ENCODE data around the gene ZFYVE26.
"Not testable (repeated sequence)": the region's sequence is repeated elsewhere in the genome, so short reads cannot be mapped to it uniquely, and the experiment has no call there.

ZFYVE26 gene

DNA sequence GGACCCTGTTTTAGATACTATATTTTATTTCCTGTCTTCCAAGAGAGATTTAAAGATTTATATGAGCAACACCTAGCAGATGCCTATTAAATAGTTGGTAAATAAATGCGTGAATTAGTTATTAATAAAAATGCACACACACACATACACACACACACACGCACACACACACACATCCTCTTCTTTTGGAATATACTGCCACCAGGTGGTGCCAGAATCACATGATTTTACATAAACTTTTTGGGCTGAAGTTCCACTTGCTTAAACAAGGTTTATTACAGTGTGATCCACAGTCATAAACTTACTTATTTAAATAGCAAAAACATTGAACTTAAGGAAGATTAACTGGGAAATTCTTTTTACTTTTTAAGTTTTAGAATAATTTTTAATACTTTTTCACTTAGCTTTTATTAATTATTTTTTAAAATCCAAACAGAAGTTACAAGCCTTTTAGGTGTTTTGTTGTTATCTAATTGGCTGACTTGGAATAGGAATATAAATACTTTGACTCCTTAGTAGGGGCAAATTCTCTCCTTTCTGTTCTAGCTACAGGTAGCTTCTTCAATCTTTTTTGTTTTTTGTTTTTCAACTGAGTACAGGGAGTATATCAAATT lies 20.7 kb upstream of the ZFYVE26 start:
- no peaks in the 10 kb centered on the region for H3K9me3 ChIP-seq (ENCODE audit: control insufficient read depth, low read length)
- no peak overlapping the region for H3K4me3 ChIP-seq (ENCODE audit: low read length)
- no peak overlapping the region for H3K9ac ChIP-seq (ENCODE audit: low read length)
- no peaks in the 10 kb centered on the region for H3K27me3 ChIP-seq (replicated peaks; ENCODE audit: control insufficient read depth, insufficient read depth, low read length)
- peak; percentile 87 for DNase-seq (ENCODE audit: low read depth)
- H3K4me1 ChIP-seq (ENCODE audit: control insufficient read depth, insufficient read depth, low read length) = no peaks in the 10 kb centered on the region
- H3K36me3 ChIP-seq (ENCODE audit: control insufficient read depth, insufficient read depth, low read length, severe bottlenecking) = no peaks in the 10 kb centered on the region

DNA sequence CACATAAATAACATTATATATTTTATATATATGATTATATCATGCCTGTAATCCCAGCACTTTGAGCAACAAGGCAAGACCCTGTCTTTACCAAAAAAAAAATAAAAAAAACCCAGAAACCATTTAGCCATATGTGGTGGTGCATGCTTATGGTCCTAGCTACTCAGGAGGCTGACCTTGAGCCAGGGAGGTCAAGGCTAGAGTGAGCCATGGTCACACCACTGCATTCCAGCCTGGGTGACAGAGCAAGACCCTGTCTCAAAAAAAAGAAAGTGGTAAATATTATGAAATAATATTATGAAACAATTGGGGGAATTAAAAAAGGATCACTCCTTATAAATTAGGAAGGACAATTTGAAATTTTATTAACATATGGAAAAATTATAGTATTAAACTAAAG lies 19.2 kb upstream of the ZFYVE26 start:
- no peak for DNase-seq (ENCODE audit: low read depth)
- Histone ChIP-seq H3K36me3 (ENCODE audit: control insufficient read depth, insufficient read depth, low read length, severe bottlenecking) (no peaks in the 10 kb centered on the region), H3K9me3 (ENCODE audit: control insufficient read depth, low read length) (no peaks in the 10 kb centered on the region), H3K4me3 (ENCODE audit: low read length) (no peak overlapping the region), H3K9ac (ENCODE audit: low read length) (no peak overlapping the region), H3K4me1 (ENCODE audit: control insufficient read depth, insufficient read depth, low read length) (no peaks in the 10 kb centered on the region), H3K27me3 (replicated peaks; ENCODE audit: control insufficient read depth, insufficient read depth, low read length) (no peaks in the 10 kb centered on the region)

DNA sequence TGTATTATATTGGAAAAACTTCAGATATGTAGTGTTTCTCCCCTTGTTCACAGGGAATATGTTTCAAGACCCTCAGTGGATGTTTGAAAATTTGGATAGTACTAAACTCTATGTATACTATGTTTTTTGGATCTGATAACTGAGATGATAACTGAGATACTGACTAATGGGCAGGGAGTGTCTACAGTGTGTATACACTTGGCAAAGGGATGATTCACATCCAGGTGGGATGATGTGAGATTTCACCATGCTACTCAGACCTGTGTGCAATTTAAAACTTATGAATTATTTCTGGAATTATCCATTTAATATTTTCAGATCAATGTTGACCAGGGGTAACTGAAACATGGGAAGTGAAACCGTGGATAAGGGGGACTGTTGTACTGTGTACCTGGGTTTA lies 17.0 kb upstream of the ZFYVE26 start:
- H3K9me3 ChIP-seq (ENCODE audit: control insufficient read depth, low read length) = no peaks in the 10 kb centered on the region
- DNase-seq (ENCODE audit: low read depth) = no peak
- no peak overlapping the region for H3K4me3 ChIP-seq (ENCODE audit: low read length)
- H3K27me3 ChIP-seq (replicated peaks; ENCODE audit: control insufficient read depth, insufficient read depth, low read length) = no peaks in the 10 kb centered on the region
- no peaks in the 10 kb centered on the region for H3K36me3 ChIP-seq (ENCODE audit: control insufficient read depth, insufficient read depth, low read length, severe bottlenecking)
- H3K9ac ChIP-seq (ENCODE audit: low read length) = no peak overlapping the region
- H3K4me1 ChIP-seq (ENCODE audit: control insufficient read depth, insufficient read depth, low read length) = no peaks in the 10 kb centered on the region

DNA sequence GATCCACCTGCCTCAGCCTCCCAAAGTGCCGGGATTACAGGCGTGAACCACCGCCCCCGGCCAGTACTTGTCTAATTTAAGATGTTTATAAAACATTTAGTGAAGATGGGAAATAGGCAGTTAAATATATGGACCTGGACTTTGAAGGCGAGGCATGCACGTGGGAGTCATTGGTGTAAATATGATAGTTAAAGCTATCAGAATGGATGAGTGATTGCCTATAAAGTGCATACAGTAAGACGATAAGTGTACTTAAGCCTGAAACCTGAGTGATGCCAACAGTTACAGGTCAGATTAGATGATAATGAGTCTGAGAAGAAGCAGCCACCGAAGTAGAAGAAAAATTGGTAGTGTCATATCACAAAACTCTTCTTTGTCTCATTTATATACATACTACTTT lies 14.7 kb upstream of the ZFYVE26 start:
- Histone ChIP-seq H3K9me3 (ENCODE audit: control insufficient read depth, low read length) (no peaks in the 10 kb centered on the region), H3K9ac (ENCODE audit: low read length) (no peak overlapping the region), H3K4me1 (ENCODE audit: control insufficient read depth, insufficient read depth, low read length) (no peaks in the 10 kb centered on the region), H3K27me3 (replicated peaks; ENCODE audit: control insufficient read depth, insufficient read depth, low read length) (no peaks in the 10 kb centered on the region), H3K36me3 (ENCODE audit: control insufficient read depth, insufficient read depth, low read length, severe bottlenecking) (no peaks in the 10 kb centered on the region), H3K4me3 (ENCODE audit: low read length) (no peak overlapping the region)
- DNase-seq (ENCODE audit: low read depth) = no peak

DNA sequence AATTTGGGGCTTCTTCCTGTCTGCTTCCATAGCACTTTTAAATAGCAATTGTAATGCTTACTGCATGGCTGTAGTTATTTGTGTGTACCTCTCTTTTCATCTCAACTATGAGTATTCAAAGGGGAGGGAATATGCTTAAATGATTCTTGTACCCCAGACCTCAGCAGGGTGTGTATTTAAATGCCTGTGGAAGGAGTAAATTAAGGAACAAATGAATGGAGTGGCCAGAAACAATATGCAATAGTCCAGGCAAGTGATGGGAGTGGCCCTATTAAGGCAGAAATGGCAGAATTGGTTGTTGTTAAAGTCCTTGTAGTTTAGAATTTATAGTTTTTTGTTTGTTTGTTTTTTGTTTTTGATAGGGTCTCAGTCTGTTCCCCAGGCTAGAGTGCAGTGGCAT lies 4.7 kb upstream of the ZFYVE26 start:
- Histone ChIP-seq H3K27me3 (replicated peaks; ENCODE audit: control insufficient read depth, insufficient read depth, low read length) (no peaks in the 10 kb centered on the region), H3K4me3 (ENCODE audit: low read length) (peak overlapping the region; percentile 94), H3K9ac (ENCODE audit: low read length) (no peak overlapping the region), H3K4me1 (ENCODE audit: control insufficient read depth, insufficient read depth, low read length) (peaks cover 14% of the 10 kb centered on the region), H3K36me3 (ENCODE audit: control insufficient read depth, insufficient read depth, low read length, severe bottlenecking) (no peaks in the 10 kb centered on the region), H3K9me3 (ENCODE audit: control insufficient read depth, low read length) (no peaks in the 10 kb centered on the region)
- DNase-seq (ENCODE audit: low read depth) = no peak

DNA sequence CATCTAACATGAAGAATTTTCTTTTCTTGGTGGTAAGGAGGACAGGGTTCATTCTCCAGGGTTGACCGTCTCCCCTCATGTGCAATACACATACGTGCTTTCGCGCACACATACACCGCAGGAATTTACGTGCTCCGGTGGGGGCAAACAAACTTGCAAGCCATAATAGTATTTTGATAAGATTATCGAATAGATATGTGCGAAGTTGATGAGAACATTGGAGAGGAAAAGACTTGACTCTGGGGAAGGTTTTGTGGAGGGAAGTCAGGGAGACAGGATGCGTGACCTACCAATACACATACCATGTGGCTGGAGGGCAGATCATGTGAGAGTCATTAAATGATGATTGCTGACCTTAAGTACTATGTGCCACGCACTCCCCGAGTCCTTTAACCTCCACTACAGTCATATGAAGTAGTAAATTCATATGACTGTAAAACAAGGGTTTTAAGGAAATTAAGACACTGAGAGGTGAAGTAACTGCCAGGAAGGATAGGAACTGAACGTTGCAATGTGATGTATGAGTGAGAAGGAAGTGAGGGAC lies 4.1 kb upstream of the ZFYVE26 start:
- no peaks in the 10 kb centered on the region for H3K36me3 ChIP-seq (ENCODE audit: control insufficient read depth, insufficient read depth, low read length, severe bottlenecking)
- peak overlapping the region; percentile 94 for H3K4me3 ChIP-seq (ENCODE audit: low read length)
- no peaks in the 10 kb centered on the region for H3K9me3 ChIP-seq (ENCODE audit: control insufficient read depth, low read length)
- no peak for DNase-seq (ENCODE audit: low read depth)
- no peaks in the 10 kb centered on the region for H3K27me3 ChIP-seq (replicated peaks; ENCODE audit: control insufficient read depth, insufficient read depth, low read length)
- H3K4me1 ChIP-seq (ENCODE audit: control insufficient read depth, insufficient read depth, low read length) = peaks cover 17% of the 10 kb centered on the region
- peak overlapping the region; percentile 86 for H3K9ac ChIP-seq (ENCODE audit: low read length)

DNA sequence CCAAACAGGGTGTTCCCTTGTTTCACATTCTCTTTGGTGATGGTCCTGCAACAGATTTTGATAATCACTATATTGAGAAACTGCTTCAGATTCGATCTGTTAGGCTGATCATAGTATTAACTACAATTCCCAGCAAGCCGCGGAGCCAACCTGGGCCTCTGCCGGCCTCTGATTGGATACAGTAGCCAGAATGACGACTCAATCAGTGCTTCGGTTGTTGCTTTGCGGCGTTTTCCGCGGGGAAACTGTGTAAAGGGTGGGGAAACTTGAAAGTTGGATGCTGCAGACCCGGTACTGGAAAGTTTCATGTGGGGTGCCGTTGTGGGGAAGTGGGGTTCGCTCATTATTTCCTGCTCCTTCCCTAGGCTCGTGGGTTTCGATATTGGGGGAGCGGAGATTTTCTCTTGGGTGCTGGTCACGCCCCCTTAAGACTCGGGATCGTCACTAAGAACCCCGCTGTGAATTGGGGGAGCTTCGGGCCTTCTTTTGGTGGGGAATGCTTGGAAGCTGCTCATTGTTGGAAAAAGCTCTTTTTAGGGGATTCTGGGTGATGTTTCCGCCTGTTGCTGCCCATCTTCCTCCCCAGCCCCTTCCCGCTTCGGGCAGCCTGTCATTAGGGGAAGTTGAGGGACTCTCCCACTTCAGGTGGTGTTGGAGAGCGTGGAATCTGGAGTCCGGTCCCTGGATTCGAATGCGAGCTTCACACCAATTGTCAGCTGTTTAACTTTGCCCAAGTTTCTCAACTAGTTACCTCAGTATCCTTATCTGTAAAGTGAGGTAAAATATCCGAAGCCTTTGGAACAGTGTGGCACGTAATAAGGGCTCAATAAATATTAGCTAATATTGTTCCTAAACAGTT lies 3.4 kb upstream of the ZFYVE26 start, which contains the start of gene RAD51B:
Gene RAD51B (plus strand): TSS at position 217 of the 859 bp plus-strand sequence.
- Histone ChIP-seq H3K27me3 (replicated peaks; ENCODE audit: control insufficient read depth, insufficient read depth, low read length) (no peaks in the 10 kb centered on the region), H3K9me3 (ENCODE audit: control insufficient read depth, low read length) (no peaks in the 10 kb centered on the region), H3K4me3 (ENCODE audit: low read length) (peak within 1 kb of the TSS; percentile 94), H3K36me3 (ENCODE audit: control insufficient read depth, insufficient read depth, low read length, severe bottlenecking) (no peaks in the 10 kb centered on the region), H3K9ac (ENCODE audit: low read length) (peak within 1 kb of the TSS; percentile 86), H3K4me1 (ENCODE audit: control insufficient read depth, insufficient read depth, low read length) (peaks cover 24% of the 10 kb centered on the region)
- DNase-seq (ENCODE audit: low read depth) = peak; percentile 94

DNA sequence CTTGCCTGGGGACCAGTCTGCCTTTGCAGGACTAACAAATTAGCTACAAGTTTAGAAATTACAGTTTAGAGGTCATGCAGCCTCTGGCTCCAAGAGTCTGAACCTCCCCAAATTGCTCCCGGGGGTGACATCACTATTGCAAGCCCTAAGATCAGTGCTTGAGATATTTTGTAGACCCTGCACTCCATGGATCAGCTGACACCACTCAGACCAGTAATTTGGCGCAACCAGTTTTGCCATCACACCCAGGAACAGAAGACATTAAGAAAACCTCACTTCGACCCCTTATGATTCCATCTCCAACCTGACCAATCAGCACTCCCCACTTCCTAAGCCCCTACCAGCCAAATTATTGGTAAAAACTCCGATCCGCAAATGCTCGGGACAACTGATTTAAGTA lies 2.1 kb upstream of the ZFYVE26 start:
- peaks cover 28% of the 10 kb centered on the region for H3K4me1 ChIP-seq (ENCODE audit: control insufficient read depth, insufficient read depth, low read length)
- not testable (repeated sequence) for H3K9me3 ChIP-seq (ENCODE audit: control insufficient read depth, low read length); H3K27me3 ChIP-seq (replicated peaks; ENCODE audit: control insufficient read depth, insufficient read depth, low read length)

DNA sequence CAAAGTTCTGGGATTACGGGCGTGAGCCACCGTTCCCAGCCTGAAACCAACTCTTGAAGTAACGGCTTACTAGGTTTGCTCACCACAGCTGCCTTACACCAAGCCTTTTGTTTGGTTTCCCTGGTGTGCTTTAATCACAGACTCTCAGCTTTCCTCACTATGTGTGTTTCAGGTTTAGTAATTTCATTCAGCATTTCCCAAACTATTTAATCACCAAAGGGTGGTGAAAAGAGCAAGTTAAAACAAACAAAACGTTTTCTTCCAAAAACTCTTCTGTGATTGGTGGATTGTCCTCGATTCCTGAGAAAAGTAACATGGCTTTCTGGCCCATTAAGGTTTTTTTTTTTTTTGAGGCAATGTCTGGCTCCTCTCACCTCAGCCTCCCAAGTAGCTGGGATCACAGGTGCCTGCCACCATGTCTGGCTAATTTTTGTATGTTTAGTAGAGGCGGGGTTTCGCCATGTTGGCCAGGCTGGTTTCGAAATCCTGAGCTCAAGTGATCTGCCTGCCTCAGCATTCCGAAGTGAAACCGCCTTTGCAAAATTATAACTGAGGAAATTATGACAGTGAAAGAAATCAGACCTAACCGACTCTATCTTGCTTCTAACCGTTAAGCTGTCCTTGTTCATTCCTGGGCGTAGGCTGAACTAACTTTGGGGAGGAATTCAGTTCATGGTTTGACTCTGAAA lies 1.5 kb upstream of the ZFYVE26 start:
- H3K4me3 ChIP-seq (ENCODE audit: low read length) = no peak overlapping the region

More for the DNA sequence above, 2.1 kb upstream of the ZFYVE26 start:
- not testable (repeated sequence) for H3K9ac ChIP-seq (ENCODE audit: low read length); DNase-seq (ENCODE audit: low read depth); H3K4me3 ChIP-seq (ENCODE audit: low read length); H3K36me3 ChIP-seq (ENCODE audit: control insufficient read depth, insufficient read depth, low read length, severe bottlenecking)

DNA sequence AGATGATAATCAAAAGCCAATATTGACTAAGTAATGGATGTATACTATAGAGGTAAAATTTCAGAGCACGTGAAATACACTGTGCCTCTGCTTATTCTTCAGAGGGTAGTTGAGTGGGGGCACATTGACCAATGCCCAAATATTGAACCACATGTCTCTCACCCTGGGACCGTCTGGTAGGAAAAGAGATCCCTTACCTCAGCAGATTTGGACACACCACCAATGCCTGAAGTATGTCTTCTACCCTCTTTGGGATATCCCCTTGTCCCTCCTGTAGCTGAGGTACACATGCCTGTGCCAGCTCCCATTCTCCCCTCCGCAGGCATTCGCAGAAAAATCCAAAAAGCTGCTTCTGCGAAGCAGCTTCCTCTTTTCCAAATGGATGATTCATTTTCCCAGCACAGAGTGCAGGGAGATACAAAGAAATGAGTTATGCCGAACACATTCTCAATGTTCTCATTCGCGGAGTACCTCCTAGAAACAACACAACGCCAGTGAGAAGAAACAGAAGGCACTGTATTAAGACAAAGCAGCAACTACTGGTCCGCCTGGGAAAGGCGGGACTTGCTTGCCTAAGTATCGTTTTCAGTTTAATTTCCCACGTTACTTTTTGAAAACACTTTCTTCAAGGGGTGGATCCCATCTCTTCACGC lies 691 bp downstream of the ZFYVE26 start:
- no peaks in the 10 kb centered on the region for H3K9me3 ChIP-seq (ENCODE audit: control insufficient read depth, low read length)
- peak; percentile 64 for DNase-seq (ENCODE audit: low read depth)
- H3K4me3 ChIP-seq (ENCODE audit: low read length) = peak overlapping the region; percentile 87
- H3K27me3 ChIP-seq (replicated peaks; ENCODE audit: control insufficient read depth, insufficient read depth, low read length) = no peaks in the 10 kb centered on the region
- H3K4me1 ChIP-seq (ENCODE audit: control insufficient read depth, insufficient read depth, low read length) = peaks cover 24% of the 10 kb centered on the region
- peaks cover 21% of the 10 kb centered on the region for H3K36me3 ChIP-seq (ENCODE audit: control insufficient read depth, insufficient read depth, low read length, severe bottlenecking)
- H3K9ac ChIP-seq (ENCODE audit: low read length) = peak overlapping the region; percentile 81

More for the DNA sequence above, 1.5 kb upstream of the ZFYVE26 start:
- Histone ChIP-seq H3K27me3 (replicated peaks; ENCODE audit: control insufficient read depth, insufficient read depth, low read length) (no peaks in the 10 kb centered on the region), H3K9me3 (ENCODE audit: control insufficient read depth, low read length) (no peaks in the 10 kb centered on the region), H3K4me1 (ENCODE audit: control insufficient read depth, insufficient read depth, low read length) (peaks cover 28% of the 10 kb centered on the region), H3K9ac (ENCODE audit: low read length) (no peak overlapping the region), H3K36me3 (ENCODE audit: control insufficient read depth, insufficient read depth, low read length, severe bottlenecking) (peaks cover 9% of the 10 kb centered on the region)
- DNase-seq (ENCODE audit: low read depth) = no peak

Data from adipocyte (in vitro differentiated cells).